GM19324 (cell line): Measurements from ENCODE around the gene RABL2B.
"Not testable (repeated sequence)": the region's sequence is repeated elsewhere in the genome, so short reads cannot be mapped to it uniquely, and the experiment has no call there.

Source experiments
- ATAC-seq: cut with Tn5 transposase; IDR thresholded peaks from one replicate; pipeline ENCODE4 v1.9.1; 2021; ENCODE audit warnings: mild to moderate bottlenecking, moderate library complexity; ENCODE audit not compliant: unreplicated experiment, low FRiP score

RABL2B gene

DNA sequence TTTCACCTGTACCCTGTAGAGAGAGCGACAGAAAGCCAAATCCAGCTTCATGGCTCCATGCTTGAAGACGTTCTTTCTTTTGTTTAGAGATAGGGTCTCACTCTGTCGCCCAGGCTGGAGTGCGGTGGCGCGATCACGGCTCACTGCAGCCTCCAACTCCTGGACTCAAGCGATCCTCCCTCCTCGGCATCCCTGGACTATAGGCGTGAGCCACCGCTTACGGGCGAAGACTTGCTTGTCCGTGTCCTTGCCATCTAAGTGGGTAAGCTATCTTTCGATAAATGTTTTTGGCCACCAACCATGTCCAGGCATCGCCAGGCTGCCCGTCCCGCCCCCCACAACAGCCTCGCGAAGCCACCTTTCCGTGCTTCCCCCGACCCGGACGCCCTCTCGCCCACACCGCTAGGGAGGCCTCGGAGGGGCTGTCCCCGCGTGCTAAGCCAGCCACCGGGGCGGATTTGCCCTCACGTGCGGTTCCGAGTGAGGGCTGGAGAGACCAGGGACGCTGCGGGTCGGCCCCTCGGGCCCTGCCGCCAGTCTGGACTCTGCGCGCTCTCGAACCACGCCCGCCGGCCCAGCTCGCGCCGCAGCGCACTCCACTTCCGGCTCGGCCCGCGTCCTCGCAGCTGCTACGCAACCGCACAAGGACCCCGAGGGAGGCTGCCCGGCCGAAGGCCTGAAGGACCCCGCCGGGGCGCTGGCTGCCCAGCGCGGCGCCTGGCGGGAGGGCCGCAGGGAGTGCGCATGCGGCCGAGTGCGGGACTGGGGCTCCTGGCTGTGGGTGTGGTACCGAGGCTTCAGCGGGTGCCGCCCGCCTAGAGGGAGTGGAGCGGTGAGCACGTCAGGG is at the start of gene RABL2B:
Gene RABL2B (minus strand): TSS at position 604 of the 847 bp plus-strand sequence. CDS start 1,342 bp downstream, outside the sequence.
- ATAC-seq = peak; percentile 96

DNA sequence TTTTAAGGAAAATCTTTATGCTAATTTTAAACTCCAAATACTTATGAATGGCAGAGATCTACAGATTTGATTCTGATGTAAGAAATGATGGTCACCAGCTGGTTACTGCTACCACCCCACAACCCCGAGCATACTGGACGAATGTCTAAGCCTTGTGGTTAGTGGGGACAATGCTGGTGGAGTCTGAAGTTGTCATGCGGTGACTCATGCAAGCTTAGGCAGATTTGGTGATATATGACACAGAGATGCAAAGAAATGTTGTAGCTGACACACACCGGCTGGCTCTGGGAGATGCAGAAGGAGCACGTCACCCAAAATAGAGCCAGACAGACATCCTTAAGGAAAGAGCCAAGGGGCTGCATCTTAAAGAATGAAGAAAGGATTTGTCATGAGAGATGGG is 3.5 kb upstream of the RABL2B start:
- ATAC-seq = not testable (repeated sequence)

DNA sequence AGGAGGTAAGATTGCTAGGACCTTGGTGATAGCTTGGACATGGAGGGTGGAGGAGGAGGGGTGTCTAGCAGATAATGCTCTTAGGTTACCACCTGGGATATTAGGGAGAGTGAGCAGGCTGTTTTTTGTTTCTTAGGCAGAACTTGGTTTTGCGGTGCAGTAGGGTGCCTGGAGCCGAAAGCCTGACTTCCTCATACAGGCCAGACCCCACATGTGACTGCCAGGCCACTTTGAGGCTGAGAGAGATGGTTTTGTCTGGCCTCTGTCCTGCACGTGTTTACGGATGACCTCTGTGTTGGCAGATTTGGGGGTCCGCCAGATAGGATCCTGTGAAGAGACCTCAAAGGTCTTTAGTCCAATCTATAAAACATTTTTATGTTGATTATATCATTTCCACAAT is 1.9 kb upstream of the RABL2B start:
- not testable (repeated sequence) for ATAC-seq

GRCh38 chr22:50783880-50784276 is 442 bp upstream of the RABL2B start:
- ATAC-seq = peak; percentile 22

DNA sequence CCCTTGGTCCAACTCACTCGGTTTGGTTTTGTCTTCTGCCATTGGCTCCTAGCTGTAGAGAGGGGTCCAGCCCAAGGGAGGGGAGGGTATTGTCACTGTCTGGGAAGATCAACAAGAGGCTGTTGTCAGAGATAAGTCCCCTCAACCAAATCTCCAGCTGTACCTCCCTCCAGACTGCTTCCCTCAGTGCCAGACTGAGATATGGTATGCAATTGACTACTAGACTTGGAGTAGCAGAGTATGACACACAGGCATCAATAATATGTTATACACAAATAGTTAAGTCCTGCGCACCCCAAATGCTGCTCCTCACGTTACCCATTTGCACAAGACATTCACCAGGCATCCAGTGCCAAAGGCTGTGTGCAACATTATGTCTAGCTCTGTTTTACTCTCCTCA is 1.2 kb downstream of the RABL2B start:
- ATAC-seq = not testable (repeated sequence)

DNA sequence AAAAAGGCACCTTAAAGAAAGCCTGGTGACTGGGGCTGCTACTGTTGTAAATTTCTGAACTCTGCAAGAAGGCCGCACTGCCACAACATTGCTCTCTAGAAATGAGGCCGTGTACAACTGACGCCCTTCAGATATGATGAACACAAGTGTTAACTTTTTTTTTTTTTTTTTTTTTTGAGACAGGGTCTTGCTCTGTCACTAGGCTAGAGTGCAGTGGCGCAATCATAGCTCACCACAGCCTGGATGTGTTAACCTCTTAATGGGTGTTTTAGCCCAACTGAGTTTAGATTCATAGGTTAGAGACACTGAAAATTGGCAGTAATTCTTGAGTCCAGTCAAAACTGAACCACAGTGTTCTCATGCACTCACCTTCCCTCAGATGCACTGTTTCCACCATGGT is 3.2 kb downstream of the RABL2B start:
- ATAC-seq = not testable (repeated sequence)

DNA sequence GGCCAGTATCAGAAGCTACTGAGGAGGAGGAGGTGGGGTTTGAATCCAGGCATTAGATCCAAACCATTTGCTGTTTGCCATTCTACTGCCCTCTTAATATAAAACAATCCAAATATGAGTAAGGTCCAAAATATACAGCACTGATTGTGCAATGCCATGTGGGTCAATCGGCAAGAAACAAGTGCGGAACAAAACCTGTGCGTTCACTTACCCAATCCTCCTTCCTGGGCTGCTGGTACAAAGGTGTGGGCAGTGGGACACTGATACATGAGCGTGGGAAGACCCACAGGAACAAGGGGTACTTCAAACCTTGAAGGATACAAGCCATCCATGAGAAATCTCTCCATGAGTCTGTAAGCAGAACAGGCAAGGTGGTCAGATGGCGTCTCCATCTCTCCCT is 5.8 kb downstream of the RABL2B start:
- ATAC-seq = not testable (repeated sequence)

DNA sequence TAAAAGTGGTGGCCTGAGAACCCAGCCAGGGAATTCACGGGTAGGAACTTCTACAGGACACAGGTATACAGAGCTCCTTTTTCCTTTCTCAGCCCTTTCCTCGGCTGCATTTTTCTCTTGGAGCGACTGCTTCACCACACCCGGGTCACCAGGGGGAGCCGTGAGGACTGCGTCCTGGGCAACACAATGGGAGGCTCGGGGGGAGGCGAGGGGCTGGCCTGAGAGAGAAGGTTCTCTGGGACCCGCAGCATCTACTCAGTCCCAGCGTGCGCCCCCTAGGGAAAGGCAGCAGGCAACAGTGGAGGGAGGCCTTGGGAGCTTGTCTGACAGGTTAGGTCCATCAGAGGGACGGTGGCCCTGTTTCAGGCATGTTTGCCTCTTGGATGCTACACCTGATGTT is 8.3 kb downstream of the RABL2B start:
- ATAC-seq = not testable (repeated sequence)

DNA sequence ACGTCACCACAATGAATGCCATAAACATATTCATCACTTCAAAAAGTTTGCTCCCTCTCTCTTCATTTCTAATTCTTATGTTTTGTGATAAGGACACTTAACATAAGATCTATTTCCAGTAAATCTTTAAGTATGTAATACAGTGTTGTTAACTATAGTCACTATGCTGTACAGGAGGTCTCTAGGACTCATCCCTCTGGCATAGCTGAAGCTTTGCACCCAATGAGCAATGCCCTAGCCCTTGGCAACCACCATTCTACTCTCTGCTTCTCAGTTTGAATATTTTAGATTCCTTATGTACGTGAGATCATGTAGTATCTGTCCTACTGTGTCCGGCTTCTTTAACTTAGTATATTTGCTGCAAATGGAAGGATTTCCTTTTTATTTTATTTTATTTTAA is 19.1 kb downstream of the RABL2B start:
- not testable (repeated sequence) for ATAC-seq

DNA sequence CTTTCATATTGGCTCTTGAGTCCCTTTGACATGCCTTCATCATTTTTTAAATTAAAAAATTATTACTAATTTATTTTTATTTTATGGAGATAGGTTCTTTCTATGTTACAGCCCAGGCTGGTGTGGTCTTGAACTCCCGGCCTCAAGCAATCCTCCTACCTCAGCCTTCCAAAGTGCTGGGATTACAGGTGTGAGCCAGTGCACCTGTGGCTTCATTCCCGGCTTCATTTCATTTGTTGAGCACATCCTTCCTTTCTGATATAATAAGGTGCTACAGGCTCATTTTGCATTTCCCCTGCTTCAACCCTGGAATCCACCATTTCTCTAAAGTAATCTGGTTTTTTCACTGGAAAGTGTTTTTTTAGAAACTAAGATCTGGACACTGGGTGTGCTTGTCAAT is 21.6 kb downstream of the RABL2B start:
- not testable (repeated sequence) for ATAC-seq

DNA sequence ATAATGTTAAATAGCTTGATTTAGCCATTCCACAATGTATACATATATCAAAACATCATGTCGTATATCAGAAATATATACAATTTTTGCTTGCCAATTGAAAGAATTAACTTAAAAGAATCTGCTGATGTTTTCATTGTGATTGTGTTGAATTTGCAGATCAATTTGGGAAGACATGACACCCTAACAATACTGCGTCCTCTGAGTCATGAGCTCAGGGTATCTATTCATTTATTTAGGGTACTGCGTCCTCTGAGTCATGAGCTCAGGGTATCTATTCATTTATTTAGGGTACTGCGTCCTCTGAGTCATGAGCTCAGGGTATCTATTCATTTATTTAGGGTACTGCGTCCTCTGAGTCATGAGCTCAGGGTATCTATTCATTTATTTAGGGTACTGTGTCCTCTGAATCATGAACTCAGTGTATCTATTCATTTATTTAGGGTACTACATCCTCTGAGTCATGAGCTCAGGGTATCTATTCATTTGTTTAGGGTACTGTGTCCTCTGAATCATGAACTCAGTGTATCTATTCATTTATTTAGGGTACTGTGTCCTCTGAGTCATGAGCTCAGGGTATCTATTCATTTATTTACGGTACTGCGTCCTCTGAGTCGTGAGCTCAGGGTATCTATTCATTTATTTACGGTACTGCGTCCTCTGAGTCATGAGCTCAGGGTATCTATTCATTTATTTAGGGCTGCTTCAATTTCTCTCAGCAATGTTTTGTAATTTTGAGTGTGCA is 23.7 kb downstream of the RABL2B start:
- not testable (repeated sequence) for ATAC-seq

DNA sequence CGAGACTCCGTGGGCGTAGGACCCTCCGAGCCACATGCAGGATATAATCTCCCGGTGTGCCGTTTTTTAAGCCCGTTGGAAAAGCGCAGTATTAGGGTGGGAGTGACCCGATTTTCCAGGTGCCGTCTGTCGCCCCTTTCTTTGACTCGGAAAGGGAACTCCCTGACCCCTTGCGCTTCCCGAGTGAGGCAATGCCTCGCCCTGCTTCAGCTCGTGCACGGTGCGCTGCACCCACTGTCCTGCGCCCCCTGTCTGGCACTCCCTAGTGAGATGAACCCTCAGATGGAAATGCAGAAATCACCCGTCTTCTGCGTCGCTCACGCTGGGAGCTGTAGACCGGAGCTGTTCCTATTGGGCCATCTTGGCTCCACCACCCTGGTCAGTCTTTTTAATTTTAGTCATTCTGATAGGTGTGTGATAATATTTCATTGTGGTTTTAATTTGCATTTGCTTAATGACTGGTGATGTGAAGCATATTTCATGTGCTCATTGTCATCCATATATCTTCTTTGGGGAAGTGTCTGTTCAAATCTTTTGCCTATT is 26.4 kb downstream of the RABL2B start:
- not testable (repeated sequence) for ATAC-seq

- not testable (repeated sequence) for ATAC-seq
These were observed 27.0 kb downstream of the RABL2B start for GRCh38 chr22:50756406-50756805.

DNA sequence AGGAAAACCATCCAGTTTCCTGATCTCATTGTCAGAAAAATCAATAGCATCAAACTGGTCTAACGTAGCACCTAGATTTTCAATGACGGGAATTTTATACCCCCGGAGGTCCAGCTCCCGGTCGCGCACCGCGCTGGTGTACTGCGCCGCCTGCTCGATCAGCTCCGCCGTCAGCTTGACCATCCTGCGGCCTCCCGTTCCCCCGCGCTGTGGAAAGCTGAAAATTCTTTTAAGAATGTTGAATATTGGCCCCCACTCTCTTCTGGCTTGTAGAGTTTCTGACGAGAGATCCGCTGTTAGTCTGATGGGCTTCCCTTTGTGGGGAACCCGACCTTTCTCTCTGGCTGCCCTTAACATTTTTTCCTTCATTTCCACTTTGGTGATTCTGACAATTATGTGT is 28.2 kb downstream of the RABL2B start:
- ATAC-seq = not testable (repeated sequence)

DNA sequence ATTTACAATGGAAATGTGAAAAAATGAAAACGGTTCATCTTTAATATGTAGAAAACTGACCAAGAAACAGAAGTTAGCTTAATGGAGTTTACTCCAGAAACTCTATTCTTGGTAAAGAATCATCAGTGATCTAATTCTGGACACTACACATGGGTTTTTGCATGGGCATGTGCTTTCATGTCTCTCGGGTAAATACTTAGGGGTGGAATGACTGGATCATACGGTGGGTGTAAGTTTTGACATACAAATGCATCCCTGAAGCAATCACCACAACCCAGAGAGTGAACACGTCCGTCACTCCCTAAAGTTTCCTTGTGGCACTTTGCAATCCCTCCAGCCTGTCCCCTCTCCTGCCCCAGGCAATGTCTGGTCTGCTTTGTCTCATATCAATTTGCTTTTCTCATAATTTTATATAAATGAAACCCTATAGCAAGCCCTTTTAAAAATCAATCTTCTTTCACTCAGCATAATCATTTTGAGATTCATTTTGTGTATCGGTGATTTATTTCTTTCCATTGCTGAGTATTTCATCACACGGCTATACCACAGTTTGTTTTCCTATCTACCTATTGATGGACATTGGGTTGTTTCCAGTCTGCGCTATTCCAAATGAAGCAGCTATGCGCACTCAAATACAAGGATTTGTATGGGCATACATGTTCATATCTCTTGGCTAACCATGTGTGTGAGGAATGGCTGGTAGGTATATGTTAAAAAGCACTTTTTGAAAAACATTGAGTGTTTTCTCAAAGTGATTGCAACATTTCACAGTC is 33.9 kb downstream of the RABL2B start:
- ATAC-seq = not testable (repeated sequence)

DNA sequence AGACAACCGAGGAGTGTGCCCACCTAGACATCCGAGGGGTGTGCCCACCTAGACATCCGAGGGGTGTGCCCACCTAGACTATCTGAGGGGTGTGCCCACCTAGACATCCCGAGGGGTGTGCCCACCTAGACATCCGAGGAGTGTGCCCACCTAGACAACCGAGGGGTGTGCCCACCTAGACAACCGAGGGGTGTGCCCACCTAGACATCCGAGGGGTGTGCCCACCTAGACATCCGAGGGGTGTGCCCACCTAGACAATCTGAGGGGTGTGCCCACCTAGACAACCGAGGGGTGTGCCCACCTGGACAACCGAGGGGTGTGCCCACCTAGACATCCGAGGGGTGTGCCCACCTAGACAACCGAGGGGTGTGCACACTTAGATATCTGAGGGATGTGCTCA is 34.8 kb downstream of the RABL2B start:
- not testable (repeated sequence) for ATAC-seq

DNA sequence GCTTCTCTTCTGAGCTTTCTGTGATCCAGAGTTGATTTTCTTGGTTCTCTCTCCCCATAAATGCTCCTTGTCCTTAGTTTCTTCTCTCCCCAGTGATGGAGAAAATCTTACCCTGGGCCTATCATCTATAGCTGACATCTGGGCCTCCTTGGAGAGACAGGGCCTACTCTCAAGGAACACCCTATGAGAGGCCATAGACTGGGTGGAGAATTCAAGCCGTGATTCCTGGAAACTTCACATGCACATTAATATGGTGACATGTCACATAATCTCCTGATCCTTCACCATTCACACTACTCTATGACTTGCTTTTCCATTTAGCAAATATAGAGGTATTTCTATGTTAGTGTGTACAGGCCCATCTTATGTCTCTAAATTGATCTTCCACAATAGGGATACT is 35.9 kb downstream of the RABL2B start:
- not testable (repeated sequence) for ATAC-seq

DNA sequence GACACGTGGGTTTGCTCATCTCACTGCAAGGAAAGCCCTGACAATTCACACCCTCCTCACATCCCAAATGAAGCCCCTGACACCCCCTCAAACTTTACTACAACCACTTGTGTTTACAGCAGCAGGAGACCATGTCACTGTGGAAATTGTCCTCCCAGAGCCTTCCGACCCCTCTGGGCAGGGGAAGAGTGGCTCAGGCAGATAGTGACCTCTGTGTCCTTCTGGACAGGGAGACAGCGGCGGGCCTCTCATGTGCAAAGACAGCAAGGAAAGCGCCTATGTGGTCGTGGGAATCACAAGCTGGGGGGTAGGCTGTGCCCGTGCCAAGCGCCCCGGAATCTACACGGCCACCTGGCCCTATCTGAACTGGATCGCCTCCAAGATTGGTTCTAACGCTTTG is 39.0 kb downstream of the RABL2B start:
- ATAC-seq = not testable (repeated sequence)

GRCh38 chr22:50740714-50741113 is 42.7 kb downstream of the RABL2B start:
- not testable (repeated sequence) for ATAC-seq

GRCh38 chr22:50739894-50740293 is 43.5 kb downstream of the RABL2B start:
- ATAC-seq = no peak
